CD8-positive, alpha-beta memory T cell (primary cell): ENCODE results near the gene CNTN1. TPM values are rescaled to one million over a fixed set of nuclear protein-coding genes. Genes with fewer than 3 reads are reported as not detected.

ENCODE experiments used
- CTCF ChIA-PET: fragments of 350-600 bp; sonication (Branson Sonifier 250); formaldehyde crosslinking; loops from one replicate; lab custom pipeline; 2021; ENCODE audit warnings: antibody characterized with exemption; lab: Charles Lee
- POLR2A ChIA-PET: fragments of 350-600 bp; sonication (Branson Sonifier 250); formaldehyde crosslinking; loops from one replicate; lab custom pipeline; 2021; ENCODE audit warnings: antibody characterized with exemption; lab: Charles Lee
- DNase-seq, 5 donors: peaks; one replicate each; pipeline versions ENCODE4 v3.0.0 to v3.0.0-alpha.2; 2020 to 2022; ENCODE audit warnings: mixed read lengths in 1 of 5
- H3K27ac ChIP-seq: one replicate; pipeline ENCODE4 v1.7.0; 2013; ENCODE audit warnings: low read depth, mild to moderate bottlenecking, low read length, moderate library complexity
- H3K27me3 ChIP-seq: 2 replicates; pipeline ENCODE4 v1.7.0; 2013; ENCODE audit warnings: low read length, mild to moderate bottlenecking; ENCODE audit not compliant: insufficient read depth, poor library complexity, severe bottlenecking
- H3K36me3 ChIP-seq: 2 replicates; pipeline ENCODE4 v1.7.0; 2013; ENCODE audit warnings: mild to moderate bottlenecking, low read length, moderate library complexity; ENCODE audit not compliant: insufficient read depth
- H3K4me1 ChIP-seq: 2 replicates; pipeline ENCODE4 v1.7.0; 2013; ENCODE audit warnings: mild to moderate bottlenecking, low read length, moderate library complexity; ENCODE audit not compliant: insufficient read depth
- H3K4me3 ChIP-seq: 2 replicates; pipeline ENCODE4 v1.7.0; 2013; ENCODE audit warnings: mild to moderate bottlenecking, low read length
- H3K9me3 ChIP-seq: 2 replicates; pipeline ENCODE4 v1.7.0; 2013; ENCODE audit warnings: mild to moderate bottlenecking, low read length
- H3K27ac Mint-ChIP-seq, 8 donors: one replicate each; pipeline ENCODE4 v1.8.0; 2020 to 2021; ENCODE audit warnings: mixed read lengths in 8 of 8, mild to moderate bottlenecking in 6 of 8, inconsistent platforms in 3 of 8, moderate library complexity in 3 of 8
- H3K27me3 Mint-ChIP-seq, 2 donors: one replicate each; pipeline ENCODE4 v1.8.0; 2020 to 2021; ENCODE audit warnings: mixed read lengths in 2 of 2, mild to moderate bottlenecking in 1 of 2, moderate library complexity in 1 of 2
- H3K36me3 Mint-ChIP-seq, 3 donors: one replicate each; pipeline ENCODE4 v1.8.0; 2020 to 2021; ENCODE audit warnings: mixed read lengths in 3 of 3, inconsistent platforms in 1 of 3, mild to moderate bottlenecking in 1 of 3
- H3K4me1 Mint-ChIP-seq, 3 donors: one replicate each; pipeline ENCODE4 v1.8.0; 2020 to 2021; ENCODE audit warnings: mixed read lengths in 3 of 3, inconsistent platforms in 1 of 3, mild to moderate bottlenecking in 1 of 3
- H3K4me3 Mint-ChIP-seq, 7 donors: one replicate each; pipeline ENCODE4 v1.8.0; 2020 to 2021; ENCODE audit warnings: mixed read lengths in 7 of 7, mild to moderate bottlenecking in 6 of 7, moderate library complexity in 4 of 7, inconsistent platforms in 2 of 7
- H3K9me3 Mint-ChIP-seq, 5 donors: one replicate each; pipeline ENCODE4 v1.8.0; 2020 to 2022; ENCODE audit warnings: mixed read lengths in 5 of 5, mild to moderate bottlenecking in 3 of 5, moderate library complexity in 2 of 5, inconsistent platforms in 1 of 5
- polyA plus RNA-seq: library from polyadenylated mRNA; unstranded; fragments of 300-500 nt; fragmentation: Illumina TruSeq; gene quantifications from one replicate; pipeline ENCODE4 v1.2.3, GENCODE V29; 2021
- total RNA-seq, 2 experiments: library from RNA; stranded (reverse); gene quantifications; one replicate each; pipeline ENCODE4 v1.2.3, GENCODE V29; 2021

CNTN1 gene
- total and polyA plus RNA-seq, 3 experiments from 2014 or later: not detected

DNA sequence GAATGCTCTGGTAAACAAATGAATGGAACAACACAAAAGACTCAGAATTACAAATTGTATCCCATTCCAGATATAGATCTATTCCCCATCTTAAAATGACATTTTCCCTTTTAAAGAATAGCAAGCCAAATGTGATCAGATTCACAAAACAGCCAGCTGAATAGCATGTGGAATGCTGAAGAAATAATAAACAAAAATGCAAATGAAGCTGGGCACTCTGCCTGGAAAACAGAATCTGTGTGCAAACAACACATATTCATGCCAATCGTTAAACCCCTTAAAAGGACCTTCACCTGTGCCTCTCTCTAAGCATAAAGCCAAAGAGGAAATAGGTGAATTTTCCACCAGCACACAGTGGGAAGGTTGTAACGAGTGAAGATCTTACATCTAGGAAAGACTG is 428.0 kb downstream of the CNTN1 start:
- CTCF ChIA-PET: no interaction called here
- no peaks in the 10 kb centered on the region for H3K27me3 ChIP-seq
- Mint-ChIP-seq H3K4me1 (no peaks in the 10 kb centered on the region), H3K27me3 (no peaks in the 10 kb centered on the region), H3K27ac (no peak overlapping the region), H3K9me3 (peaks cover 0 to 4% (median 2%) of the 10 kb centered on the region in 5 donors), H3K36me3 (no peaks in the 10 kb centered on the region), H3K4me3 (no peak overlapping the region)
- H3K4me3 ChIP-seq: no peak overlapping the region
- no peak for DNase-seq
- no peak overlapping the region for H3K27ac ChIP-seq
- POLR2A ChIA-PET: no interaction called here
- H3K4me1 ChIP-seq: no peaks in the 10 kb centered on the region
- H3K9me3 ChIP-seq: no peaks in the 10 kb centered on the region
- no peaks in the 10 kb centered on the region for H3K36me3 ChIP-seq

DNA sequence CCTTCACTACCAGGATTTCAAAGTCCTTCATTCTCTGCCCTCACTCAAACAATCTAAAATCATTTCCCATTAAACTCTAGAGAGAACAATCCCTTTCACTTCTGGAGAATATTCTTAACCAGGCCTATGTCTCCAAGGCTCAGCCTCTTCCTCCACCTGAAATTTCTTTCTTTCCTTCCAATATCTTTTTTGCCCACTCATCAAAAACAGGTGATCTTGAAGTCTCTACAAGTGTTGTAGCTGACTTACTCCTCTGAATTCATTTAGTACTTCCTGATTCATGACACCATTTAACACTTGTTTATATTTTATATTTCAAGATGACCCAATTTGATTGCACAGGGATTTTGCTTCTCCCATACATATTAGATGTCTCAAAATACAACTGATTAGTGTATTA is 429.1 kb downstream of the CNTN1 start:
- ChIA-PET CTCF (no interaction called here), POLR2A (no interaction called here)

More for the DNA sequence above, 429.1 kb downstream of the CNTN1 start:
- Mint-ChIP-seq H3K4me3 (no peak overlapping the region), H3K4me1 (no peaks in the 10 kb centered on the region), H3K27me3 (no peaks in the 10 kb centered on the region), H3K9me3 (peaks cover 0 to 4% (median 0%) of the 10 kb centered on the region in 5 donors), H3K36me3 (no peaks in the 10 kb centered on the region), H3K27ac (no peak overlapping the region)
- DNase-seq: no peak
- Histone ChIP-seq H3K4me3 (no peak overlapping the region), H3K27me3 (no peaks in the 10 kb centered on the region), H3K4me1 (no peaks in the 10 kb centered on the region), H3K27ac (no peak overlapping the region), H3K36me3 (no peaks in the 10 kb centered on the region), H3K9me3 (no peaks in the 10 kb centered on the region)
